GM19240 (cell line): ENCODE results near the gene ADAMTSL1.

Experiments
- DNase-seq: peaks from one replicate; pipeline ENCODE4 v3.0.0; 2011; ENCODE audit warnings: low spot score; ENCODE audit not compliant: insufficient read length

ADAMTSL1 gene

GRCh38 chr9:18770131-18770908, 296.4 kb downstream of the ADAMTSL1 start:
- no peak for DNase-seq

- DNase-seq, result no peak
Observed at GRCh38 chr9:18771011-18771410, 297.1 kb downstream of the ADAMTSL1 start.

GRCh38 chr9:18771763-18772162, 297.8 kb downstream of the ADAMTSL1 start:
- DNase-seq, result no peak

- DNase-seq, result no peak
Observed at GRCh38 chr9:18775241-18775640, 301.3 kb downstream of the ADAMTSL1 start.

- no peak for DNase-seq
Observed at GRCh38 chr9:18775930-18776329, 302.0 kb downstream of the ADAMTSL1 start.

GRCh38 chr9:18776836-18777820, 303.2 kb downstream of the ADAMTSL1 start:
- no peak for DNase-seq

GRCh38 chr9:18778147-18778546, 304.2 kb downstream of the ADAMTSL1 start:
- DNase-seq, result no peak

- no peak for DNase-seq
Observed at GRCh38 chr9:18778846-18779245, 304.9 kb downstream of the ADAMTSL1 start.

- DNase-seq, result no peak
Observed at GRCh38 chr9:18783909-18784308, 310.0 kb downstream of the ADAMTSL1 start.

- no peak for DNase-seq
Observed at GRCh38 chr9:18785604-18786003, 311.7 kb downstream of the ADAMTSL1 start.

GRCh38 chr9:18786196-18786595, 312.2 kb downstream of the ADAMTSL1 start:
- DNase-seq, result no peak

- no peak for DNase-seq
Observed at GRCh38 chr9:18786911-18787650, 313.1 kb downstream of the ADAMTSL1 start.

- no peak for DNase-seq
Observed at GRCh38 chr9:18788256-18788655, 314.3 kb downstream of the ADAMTSL1 start.

GRCh38 chr9:18791074-18791473, 317.1 kb downstream of the ADAMTSL1 start:
- no peak for DNase-seq

GRCh38 chr9:18793122-18793521, 319.2 kb downstream of the ADAMTSL1 start:
- no peak for DNase-seq

GRCh38 chr9:18795947-18796671, 322.2 kb downstream of the ADAMTSL1 start:
- DNase-seq, result no peak

- DNase-seq, result no peak
Observed at GRCh38 chr9:18796696-18797270, 322.8 kb downstream of the ADAMTSL1 start.

GRCh38 chr9:18798106-18798505, 324.2 kb downstream of the ADAMTSL1 start:
- no peak for DNase-seq

- no peak for DNase-seq
Observed at GRCh38 chr9:18798508-18799290, 324.7 kb downstream of the ADAMTSL1 start.

- no peak for DNase-seq
Observed at GRCh38 chr9:18799428-18799827, 325.5 kb downstream of the ADAMTSL1 start.
